ENCODE data around the gene DDX25.

DNA sequence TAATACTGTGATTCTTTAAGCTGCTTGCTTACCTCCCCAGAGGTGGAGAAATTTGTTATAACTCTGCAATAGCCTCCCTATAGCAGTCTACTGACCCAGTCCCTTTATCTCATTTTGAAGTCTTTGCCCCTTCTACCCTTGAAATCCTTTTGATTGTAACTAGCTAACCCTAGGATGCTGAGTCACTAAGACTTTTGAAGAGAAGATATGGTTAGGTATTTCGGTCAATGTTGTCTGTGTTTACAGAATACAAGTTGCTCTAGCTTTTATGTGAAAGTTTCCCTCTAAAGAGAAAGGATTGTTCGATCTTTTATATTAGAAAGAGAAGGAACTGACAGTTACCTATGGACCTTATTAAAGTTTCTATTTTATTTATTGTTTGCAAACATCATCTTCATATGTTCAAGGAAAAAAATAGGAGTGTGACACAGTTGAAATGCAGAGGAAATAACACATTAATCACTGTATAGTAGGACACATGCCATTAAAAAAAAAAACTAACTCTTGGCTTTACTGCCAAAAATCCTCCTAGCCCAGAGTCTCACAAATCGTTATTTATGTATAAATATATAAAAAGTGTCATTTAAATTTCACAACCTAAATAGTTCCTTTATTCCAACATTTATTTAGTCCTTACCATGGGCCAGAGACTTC, 13.7 kb upstream of the DDX25 start:
- no peak for TF ChIP-seq POLR2A (IDR thresholded peaks at IDR 0.05)
- TF ChIP-seq, protein P1, sequence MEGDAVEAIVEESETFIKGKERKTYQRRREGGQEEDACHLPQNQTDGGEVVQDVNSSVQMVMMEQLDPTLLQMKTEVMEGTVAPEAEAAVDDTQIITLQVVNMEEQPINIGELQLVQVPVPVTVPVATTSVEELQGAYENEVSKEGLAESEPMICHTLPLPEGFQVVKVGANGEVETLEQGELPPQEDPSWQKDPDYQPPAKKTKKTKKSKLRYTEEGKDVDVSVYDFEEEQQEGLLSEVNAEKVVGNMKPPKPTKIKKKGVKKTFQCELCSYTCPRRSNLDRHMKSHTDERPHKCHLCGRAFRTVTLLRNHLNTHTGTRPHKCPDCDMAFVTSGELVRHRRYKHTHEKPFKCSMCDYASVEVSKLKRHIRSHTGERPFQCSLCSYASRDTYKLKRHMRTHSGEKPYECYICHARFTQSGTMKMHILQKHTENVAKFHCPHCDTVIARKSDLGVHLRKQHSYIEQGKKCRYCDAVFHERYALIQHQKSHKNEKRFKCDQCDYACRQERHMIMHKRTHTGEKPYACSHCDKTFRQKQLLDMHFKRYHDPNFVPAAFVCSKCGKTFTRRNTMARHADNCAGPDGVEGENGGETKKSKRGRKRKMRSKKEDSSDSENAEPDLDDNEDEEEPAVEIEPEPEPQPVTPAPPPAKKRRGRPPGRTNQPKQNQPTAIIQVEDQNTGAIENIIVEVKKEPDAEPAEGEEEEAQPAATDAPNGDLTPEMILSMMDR (IDR thresholded peaks at IDR 0.05) = no peak
